HCT116 (cell line): Measurements from ENCODE around the gene NABP2.

Experiments used
- CTCF ChIP-seq, 3 experiments: fragments of 200-600 bp in 1 of 3; sonication (generic) in 1 of 3; IDR thresholded peaks in 2 of 3; conservative IDR thresholded peaks in 1 of 3; 2 replicates each; pipeline ENCODE4 v1.5.1; 2012 to 2017; ENCODE audit warnings: low read depth in 2 of 3, low read length in 2 of 3, antibody characterized with exemption in 1 of 3, borderline replicate concordance in 1 of 3, control low read depth in 1 of 3, mild to moderate bottlenecking in 1 of 3, mixed read lengths in 1 of 3, mixed run types in 1 of 3, moderate library complexity in 1 of 3; ENCODE audit not compliant: insufficient read depth in 1 of 3
- ELF1 ChIP-seq: IDR thresholded peaks from 2 replicates; pipeline ENCODE4 v1.6.1; 2012; ENCODE audit warnings: low read depth, borderline replicate concordance
- EZH2phosphoT487 ChIP-seq: fragments of 200-600 bp; IDR thresholded peaks from 2 replicates; pipeline ENCODE4 v1.6.1; 2018; ENCODE audit warnings: antibody characterized with exemption, borderline replicate concordance
- FOSL1 ChIP-seq: IDR thresholded peaks from 2 replicates; pipeline ENCODE4 v1.6.1; 2012; ENCODE audit warnings: low read depth
- POLR2A ChIP-seq: IDR thresholded peaks from 2 replicates; pipeline ENCODE4 v1.7.0; 2011; ENCODE audit warnings: borderline replicate concordance; ENCODE audit not compliant: insufficient read depth, insufficient read length; ENCODE audit errors: extremely low read depth
- SIN3A ChIP-seq: IDR thresholded peaks from 2 replicates; pipeline ENCODE4 v1.6.1; 2012; ENCODE audit warnings: low read depth
- SP1 ChIP-seq: IDR thresholded peaks from 2 replicates; pipeline ENCODE4 v1.6.1; 2012; ENCODE audit warnings: low read depth
- SRF ChIP-seq: IDR thresholded peaks from 2 replicates; pipeline ENCODE4 v1.6.1; 2012; ENCODE audit warnings: low read depth

GRCh38 chr12:56198836-56199235 is 25.3 kb upstream of the NABP2 start:
- no peak for TF ChIP-seq POLR2A
- TF ChIP-seq ELF1, result no peak
- TF ChIP-seq CTCF (IDR thresholded peaks at IDR 0.05 in 2 of 3, conservative IDR thresholded peaks at IDR 0.05 in 1 of 3; ENCODE audit: borderline replicate concordance in 1 of 3, insufficient read depth in 1 of 3, low read depth in 2 of 3, low read length in 2 of 3), result no peak
- no peak for TF ChIP-seq SP1
- no peak for TF ChIP-seq FOSL1
- TF ChIP-seq SIN3A, result no peak
- no peak for TF ChIP-seq EZH2phosphoT487
- TF ChIP-seq SRF, result no peak
